Globus pallidus (tissue), 1 donor: ENCODE data around the gene ZNF552.
"Not testable (repeated sequence)": the region's sequence is repeated elsewhere in the genome, so short reads cannot be mapped to it uniquely, and the experiment has no call there.

ENCODE experiments used
- DNase-seq: peaks from one replicate; pipeline ENCODE4 v3.0.0-alpha.2; 2015; ENCODE audit warnings: low spot score

The ZNF552 gene

DNA sequence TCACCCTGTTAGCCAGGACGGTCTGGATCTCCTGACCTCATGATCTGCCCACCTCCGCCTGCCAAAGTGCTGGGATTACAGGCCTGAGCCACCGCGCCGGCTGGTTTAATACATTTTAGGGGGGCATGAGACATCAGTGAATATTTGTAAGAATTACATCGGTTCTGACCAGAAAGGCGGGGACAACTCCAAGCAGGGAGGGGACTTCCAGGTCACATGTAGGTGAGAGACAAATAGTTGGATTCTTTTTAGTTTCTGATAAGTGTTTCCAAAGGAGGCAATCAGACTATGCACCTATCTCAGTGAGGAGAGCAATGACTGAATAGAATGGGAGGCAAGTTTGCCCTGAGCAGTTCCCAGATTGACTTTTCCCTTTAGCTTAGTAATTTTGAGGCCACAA is 3.7 kb upstream of the ZNF552 start:
- DNase-seq: no peak

DNA sequence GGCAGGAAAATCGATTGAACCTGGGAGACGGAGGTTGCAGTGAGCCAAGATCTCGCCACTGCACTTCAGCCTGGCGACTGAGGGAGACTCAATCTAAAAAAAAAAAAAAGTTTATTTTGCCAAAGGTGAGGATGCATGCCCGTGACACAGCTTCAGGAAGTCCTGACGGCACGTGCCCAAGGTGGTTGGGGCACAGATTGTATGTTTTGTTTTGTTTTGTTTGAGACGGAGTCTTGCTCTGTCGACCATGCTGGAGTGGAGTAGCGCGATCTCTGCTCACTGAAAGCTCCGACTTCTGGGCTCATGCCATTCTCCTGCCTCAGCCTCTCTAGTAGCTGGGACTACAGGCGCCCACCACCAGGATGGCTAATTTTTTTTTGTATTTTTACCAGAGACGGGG is 3.3 kb upstream of the ZNF552 start:
- no peak for DNase-seq

DNA sequence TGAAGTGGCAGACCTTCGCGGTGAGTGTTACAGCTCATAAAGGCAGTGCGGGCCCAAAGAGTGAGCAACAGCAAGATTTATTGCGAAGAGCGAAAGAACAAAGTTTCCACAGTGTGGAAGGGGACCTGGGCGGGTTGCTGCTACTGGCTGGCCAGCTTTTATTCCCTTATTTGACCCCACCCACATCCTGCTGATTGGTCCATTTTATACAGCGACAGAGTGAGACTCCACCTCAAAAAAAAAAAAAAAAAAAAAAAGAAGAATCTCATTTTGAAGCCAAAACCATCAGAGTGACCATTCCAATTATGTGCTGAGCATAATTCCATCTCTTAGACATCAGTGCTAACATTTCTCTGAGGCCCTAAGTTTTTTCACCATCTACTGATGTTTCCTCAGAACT is 1.9 kb upstream of the ZNF552 start:
- DNase-seq: no peak

DNA sequence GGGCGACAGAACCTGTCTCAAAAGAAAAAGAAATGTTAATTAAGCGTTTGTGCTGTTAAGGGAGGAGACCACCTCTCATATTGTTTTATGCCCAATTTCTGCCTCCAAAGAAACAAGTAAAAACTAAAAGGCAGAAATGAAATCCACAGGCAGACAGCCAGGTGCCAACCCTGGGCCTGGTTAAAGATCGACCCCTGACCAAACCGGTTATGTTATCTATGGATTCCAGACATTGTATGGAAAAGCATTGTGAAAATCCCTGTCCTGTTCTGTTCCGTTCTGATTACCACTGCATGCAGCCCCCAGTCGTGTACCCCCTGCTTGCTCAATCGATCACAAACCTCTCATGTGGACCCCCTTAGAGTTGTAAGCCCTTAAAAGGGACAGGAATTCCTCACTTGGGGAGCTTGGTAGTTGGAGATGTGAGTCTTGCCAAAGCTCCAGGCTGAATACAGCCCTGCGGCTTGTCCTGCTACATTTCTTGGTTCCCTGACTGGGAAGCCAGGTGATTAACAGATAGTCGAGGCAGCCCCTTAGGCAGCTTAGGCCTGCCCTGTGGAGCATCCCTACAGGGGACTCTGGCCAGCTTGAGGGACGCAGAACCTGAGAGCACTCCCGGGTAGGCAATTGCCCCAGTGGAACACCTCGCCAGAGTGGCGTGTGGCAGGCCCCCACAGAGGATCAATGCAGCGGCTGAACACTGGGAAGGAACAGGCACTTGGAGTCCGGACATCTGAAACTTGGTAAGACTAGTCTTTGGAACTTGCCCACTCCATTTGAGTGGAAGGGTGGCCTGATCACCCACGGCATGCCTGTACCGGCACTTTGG is 748 bp upstream of the ZNF552 start:
- DNase-seq: no peak

DNA sequence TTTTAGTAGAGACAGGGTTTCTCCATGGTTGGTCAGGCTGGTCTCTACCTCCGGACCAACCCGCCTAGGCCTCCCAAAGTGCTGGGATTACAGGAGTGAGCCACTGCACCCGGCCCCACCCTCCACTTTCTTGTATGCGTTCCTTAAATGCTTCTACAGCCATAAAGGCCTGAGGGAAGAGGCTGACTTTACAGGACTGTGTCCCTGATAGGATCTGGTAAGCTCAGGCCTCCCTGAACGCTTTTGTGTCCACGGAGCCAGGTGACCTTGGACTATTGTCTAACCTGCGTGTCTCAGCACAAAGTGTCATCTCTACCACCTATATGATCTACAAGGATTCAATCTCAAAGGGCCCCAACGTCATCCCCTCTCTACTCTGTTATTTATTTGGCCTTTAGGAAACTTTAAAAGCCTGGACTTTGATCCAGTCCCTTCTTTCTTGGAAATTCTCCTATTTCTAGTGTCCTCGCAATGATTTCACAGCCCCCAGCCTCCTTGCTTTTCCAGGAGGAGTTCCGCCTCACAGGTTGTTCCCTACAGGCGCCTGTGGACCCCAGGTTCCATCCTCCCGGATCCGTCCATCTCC is 701 bp downstream of the ZNF552 start:
- no peak for DNase-seq

DNA sequence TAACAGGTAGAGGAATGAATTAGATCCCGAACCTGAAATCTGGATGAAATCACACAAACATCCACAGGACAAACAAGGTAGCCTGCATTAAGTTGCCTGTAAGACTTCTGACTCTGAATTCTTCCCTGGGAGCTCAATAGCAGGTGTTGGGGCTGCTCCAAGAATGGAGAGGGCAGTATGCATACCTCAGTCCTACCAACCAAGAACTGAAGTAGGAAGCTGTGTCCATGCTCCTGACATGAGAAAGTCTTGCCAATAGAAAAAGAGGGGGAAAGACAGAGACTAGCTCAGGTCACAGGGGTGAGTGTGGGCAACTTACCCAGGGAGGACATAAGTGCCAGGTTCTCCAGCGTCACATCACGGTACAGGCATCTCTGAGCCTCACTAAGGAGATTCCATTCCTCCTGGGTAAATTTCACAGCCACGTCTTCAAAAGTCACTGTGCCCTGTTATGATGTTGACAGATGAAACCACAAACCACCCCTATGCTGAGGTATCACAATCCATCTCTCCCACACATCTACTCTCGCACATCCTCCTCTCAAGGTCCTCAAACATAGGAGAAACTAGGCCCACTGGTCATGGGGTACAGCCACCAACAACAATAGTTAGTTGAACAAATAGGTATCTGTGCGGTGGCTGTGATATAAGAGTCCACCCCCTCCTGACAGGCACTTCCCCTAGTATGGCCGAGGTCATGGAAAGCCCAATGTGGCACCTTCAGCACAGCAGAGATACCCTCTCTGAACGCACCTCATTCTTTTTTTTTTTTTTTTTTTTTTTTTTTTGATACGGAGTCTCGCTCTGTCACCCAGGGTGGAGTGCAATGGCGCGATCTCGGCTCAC is 1.5 kb downstream of the ZNF552 start:
- DNase-seq: not testable (repeated sequence)

DNA sequence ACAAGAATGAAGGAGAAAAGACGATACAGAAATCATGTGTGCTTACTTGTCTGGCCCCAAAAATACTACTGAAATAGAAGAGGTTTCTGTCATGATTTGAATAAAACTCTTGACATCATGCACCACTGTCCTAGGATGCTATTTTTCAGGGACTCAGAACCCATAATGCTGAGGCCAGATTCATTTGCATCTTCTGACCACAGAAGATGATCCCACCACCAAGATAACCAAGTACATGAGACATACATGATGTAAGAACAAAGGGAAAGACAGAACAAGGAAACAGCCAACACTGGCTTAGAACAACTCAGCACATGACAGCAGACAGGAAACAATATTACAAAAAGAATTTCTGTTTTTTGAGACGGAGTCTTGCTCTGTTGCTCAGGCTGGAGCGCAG is 2.5 kb downstream of the ZNF552 start:
- no peak for DNase-seq

DNA sequence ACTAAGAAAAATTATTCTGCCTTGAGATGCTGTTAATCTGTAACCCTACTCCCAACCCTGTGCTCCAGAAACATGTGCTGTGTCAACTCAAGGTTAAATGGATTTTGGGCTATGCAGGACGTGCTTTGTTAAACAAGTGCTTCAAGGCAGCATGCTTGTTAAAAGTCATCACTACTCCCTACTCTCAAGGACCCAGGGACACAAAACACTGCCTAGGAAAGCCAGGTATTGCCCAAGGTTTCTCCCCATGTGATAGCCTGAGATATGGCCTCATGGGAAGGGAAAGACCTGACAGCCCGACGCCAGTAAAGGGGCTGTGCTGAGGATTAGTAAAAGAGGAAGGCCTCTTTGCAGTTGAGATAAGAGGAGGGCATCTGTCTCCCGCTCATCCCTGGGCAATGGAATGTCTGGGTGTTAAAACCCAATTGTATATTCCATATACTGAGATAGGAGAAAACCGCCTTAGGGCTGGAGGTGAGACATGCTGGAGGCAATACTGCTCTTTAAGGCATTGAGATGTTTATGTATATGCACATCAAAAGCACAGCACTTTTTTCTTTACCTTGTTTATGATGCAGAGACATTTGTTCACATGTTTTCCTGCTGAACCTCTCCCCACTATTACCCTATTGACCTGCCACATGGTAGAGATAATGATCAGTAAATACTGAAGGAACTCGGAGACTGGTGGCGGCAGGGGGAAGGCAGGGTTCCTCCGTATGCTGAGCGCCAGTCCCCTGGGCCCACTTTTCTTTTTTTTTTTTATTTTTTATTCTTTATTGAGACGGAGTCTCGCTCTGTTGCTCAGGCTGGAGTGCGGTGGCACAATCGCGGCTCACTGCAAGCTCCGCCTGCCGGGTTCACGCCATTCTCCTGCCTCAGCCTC is 4.1 kb downstream of the ZNF552 start:
- not testable (repeated sequence) for DNase-seq

DNA sequence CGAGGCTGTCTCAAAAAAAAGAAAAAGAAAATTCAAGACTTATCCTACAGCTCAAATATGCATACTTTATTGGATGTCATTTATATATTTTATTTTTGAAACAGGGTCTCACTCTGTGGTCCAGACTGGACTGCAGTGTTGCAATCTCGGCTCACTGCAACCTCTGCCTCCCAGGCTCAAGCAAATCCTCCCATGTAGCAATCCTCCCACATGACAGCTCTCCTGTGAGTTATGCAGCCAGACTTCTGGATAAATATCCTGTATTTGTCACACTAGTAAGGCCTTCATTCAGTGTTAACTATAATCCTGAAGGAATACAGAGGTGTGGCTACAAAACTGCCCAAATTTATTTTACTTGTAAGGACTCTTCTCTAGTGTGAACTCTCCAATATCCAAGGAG is 7.2 kb downstream of the ZNF552 start:
- no peak for DNase-seq

DNA sequence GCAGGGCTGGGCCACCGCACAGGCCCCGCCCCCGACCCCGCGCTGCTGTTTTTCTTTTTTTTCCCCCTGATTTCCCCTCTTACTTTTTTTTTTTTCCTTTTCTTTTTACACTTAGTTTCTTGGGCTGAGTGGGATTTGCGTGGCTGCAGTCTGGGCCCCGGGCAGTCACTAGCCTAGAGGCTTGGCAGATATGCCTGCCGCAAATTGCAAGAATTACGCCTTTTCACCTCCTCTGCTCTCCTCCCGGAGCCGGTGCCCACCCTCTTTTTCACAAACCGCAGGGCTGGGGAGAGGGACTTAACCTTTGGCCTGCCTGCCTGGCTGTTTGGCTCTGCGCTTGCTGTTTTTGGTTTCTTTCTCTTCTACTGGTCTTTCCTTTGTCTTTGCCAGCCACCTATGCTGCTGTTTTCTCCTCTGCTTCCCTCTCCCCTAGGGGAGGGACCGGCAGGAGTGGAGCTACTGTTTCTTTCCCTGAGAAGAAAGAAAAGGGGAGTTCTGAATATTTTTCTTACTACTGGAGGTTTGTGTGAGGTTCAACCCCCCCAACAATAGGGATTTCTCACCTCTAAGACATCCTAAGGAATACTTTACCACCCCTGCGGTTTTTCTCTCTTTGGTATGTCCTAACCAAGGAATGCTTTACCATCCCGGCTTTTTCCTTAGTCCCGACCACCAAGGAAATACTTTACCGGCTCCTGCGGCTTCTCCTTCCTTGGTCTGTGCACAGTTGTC is 11.0 kb downstream of the ZNF552 start:
- no peak for DNase-seq

DNA sequence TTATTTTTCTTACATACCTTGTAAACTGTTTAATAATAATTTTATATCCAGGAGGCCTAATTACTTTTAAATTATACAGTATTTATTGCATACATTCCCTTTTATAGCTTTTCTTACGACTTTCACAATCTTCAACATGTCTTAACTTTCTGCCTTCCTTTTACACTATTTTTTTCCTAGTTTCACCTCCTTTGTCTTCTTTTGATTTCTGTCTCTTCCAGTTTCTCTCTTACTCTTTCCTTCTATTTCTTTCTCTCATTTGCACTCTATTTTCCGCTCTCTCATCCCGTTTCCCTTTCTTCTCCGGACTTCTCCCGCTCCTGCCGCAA is 11.5 kb downstream of the ZNF552 start:
- DNase-seq: no peak

DNA sequence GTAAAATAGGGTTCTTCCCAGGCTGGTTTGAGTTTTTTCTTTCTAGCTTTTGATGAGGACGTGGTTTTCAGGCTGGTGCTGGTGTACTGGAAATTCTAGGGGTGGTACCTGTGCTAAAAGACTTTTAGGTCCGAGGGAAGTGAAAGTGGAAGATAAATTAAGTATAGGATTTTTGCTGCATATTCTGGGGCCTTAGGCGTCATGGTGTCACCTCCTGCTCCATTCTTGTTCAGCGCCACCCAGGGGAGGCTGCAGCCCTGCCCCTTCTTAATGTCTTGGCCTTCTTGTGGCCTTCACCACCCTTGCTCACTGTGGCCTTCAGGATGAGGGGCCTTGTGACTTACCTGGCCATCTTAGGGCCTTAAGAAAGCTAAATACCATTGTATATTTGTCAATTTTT is 12.4 kb downstream of the ZNF552 start:
- DNase-seq: no peak

DNA sequence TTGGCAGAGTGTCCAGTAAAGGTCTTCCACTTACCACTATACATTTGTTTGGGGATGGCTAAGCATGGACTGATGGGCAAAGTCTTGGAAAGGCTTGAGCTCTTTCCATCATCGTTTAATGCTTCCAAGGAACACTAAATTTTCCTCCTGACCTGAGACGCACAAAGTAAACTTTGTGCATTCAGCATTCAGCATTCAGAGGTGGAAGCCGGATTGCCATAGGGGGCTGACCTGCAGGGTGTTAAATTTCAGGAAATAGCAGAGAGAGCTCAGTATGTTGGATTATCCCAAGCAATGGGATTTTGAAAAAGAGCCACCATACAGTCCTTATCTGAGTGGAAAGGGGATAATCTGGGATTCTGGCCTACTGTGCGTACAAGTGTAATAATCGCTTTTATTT is 14.0 kb downstream of the ZNF552 start:
- DNase-seq: no peak

DNA sequence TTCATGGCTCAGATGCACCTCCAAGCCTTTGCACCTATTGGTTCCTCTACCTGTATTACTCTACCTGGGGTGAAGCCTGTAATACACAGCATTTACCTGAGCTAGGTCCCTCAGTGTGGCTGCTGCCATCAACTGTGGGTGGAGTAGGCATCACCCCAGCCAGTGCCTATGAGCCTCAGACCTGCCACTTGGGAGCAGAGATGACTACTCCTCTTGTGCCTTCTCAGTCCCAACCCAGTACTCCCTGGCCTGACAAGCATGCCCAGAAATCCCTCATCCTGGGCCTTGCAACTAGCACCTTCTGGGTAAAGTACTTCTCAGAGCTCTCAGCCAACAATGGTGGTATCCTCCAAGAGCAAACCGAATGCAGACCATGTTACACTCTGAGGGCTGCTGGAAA is 18.1 kb downstream of the ZNF552 start:
- not testable (repeated sequence) for DNase-seq

DNA sequence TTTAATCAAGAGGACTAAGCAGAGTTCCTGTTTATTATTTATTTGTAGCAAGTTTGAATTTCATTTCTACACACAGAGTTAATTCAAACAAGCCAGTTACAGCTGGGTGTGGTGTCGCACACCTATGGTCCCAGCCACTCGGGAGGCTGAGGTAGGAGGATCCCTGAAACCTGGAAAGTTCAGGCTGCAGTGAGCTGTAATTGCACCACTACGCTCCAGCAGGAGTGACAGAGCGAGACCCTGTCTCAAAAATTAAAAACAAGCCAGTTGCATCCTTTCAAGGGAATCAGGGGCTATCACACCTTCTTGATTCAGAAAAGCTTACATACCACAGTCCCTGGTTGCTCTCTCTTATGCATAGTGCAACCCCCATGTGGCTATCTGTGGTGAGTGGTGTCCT is 25.4 kb downstream of the ZNF552 start:
- no peak for DNase-seq

DNA sequence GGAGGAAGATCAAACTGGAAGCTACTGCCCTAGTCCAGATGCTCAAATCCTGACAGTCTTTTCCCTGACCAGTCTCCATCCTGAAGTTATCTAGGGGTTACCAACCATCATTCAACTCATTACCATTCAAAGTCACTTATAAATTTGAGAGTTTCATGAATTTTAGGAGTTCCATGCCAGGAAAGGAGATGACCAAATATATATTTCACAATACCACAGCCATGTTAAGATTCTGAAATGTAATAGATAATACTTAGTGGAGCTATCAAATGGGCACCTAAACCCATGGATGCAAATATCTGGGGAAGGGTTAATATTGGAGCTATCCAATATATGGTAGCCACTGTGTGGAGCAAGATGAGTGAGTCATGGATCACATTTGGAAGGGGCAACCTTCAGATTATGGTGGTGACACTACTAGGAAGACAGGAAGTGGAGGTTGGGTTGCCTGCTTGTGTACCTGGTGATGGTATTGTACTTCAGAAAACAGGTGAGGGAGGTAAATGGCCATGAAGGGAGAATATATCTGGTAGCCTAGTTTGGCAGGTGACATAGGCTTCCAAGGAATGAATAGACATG is 26.5 kb downstream of the ZNF552 start:
- DNase-seq: no peak

DNA sequence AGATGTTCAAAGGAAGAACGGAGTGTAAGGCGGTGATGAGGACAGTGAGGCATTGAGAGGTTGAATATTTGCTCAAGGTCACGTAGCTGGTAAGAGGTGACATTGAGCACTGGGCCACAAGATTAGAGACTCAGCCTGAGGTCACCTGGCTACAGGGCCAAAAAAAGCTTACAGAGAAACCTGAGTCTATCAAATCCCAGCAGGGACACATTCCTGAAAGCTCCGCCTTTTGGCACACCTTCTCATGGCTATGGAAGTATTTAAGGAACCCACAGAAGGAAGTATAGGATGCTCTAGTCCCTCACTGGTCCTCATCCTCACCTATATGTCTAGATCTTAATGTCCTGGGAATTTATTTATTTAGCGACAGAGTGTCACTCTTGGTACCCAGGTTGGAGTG is 27.8 kb downstream of the ZNF552 start:
- DNase-seq: no peak

DNA sequence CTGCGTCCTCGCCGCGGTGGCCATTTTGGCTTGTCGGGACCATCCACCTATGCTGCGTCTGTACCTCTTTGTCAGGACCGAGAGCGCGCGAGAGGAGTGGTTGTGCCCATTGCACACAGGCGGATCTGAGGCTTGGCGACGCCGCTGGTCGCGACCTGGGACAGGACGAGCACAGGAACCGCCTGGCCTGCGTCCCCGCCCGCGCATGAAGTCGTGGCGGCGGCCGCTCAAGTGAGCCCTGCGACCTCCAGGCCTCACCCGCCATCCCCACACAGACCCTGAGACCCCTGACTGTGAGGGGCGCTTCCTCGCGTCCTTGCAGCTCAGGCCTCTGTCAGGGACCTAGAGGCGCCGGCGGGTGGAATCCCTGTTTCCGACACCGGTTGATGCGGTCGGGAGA is 28.4 kb downstream of the ZNF552 start:
- no peak for DNase-seq

DNA sequence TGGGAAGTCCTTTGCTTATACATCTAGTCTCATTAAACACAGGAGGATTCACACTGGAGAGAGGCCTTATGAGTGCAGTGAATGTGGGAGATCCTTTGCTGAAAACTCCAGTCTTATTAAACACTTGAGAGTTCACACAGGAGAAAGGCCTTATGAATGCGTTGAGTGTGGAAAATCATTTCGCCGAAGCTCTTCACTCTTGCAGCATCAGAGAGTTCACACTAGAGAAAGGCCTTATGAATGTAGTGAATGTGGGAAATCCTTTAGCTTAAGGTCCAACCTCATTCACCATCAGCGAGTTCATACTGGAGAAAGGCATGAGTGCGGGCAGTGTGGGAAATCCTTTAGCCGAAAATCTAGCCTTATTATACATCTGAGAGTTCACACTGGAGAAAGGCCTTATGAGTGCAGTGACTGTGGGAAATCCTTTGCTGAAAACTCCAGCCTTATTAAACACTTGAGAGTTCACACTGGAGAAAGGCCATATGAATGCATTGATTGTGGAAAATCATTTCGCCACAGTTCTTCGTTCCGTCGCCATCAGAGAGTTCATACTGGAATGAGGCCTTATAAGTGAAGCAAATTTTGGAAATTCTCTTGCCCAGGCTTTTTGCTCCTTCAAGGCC is 35.4 kb downstream of the ZNF552 start:
- no peak for DNase-seq

DNA sequence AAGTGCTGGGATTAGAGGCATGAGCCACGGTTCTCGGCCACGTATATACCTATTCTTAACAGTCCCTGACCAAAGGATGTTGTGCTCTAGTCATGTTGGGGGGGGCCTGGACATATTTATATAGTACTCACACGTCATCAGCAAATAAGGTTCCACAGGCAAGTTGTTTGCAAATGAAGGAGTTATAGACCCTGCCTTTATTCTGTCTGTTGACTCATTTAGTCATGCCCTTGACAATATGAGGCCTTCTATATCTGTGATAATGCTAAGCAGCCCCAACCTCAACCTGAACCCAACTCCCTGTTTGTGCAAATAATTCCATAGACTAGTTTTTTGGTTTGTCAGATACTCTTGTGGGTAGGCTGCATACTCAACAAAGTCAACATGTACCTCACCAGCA is 36.4 kb downstream of the ZNF552 start:
- no peak for DNase-seq
